Measurements from ENCODE around the gene KCNF1. TPM values are rescaled to one million over a fixed set of nuclear protein-coding genes. Genes with fewer than 3 reads are reported as not detected.

KCNF1 gene
- total RNA-seq, 2 experiments from 2014 or later = not detected

DNA sequence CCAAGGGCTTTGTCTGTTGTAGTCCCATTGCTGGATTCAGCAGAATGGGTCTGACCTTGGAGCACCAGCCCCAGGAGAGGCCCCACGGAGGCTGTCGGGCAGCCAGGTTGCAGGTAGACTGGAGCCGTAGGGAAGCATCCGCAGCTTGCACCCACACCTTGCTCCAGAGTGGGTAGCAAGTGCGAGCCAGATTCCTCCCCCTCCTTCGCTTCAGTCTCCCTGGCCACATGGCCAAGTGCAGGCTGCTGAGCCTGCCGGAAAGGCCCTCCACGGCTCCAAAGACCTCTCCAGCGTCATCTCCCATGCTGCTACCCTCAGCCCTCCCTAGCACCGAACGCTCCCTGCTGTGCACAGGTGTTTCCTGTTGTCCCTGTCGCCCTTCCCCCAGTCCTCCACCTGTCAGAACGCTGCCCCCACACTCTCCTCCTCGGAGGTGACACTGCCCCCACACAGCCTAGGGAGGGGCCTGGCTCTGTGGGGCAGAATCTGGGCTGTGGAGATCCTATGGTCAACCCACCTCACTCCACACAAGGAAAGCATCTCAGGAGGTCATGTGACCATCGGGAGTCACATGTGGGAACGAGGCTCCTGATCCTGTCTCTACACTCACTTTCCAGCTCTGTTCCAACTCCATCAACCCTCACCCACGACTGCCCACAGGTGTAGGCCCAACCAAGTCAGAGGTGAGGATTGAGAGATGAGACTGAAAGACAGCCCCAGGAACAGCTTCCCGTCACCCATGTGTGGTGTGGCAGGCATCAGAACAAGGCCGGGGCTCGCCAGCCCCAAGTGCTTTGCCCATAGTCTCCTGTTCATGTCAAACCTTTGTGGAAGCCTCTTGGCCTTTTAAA, 8.3 kb downstream of the KCNF1 start:
- POLR2A ChIA-PET = no interaction called here
- Mint-ChIP-seq H3K9me3 (no peaks in the 10 kb centered on the region), H3K4me1 (ENCODE audit: low read depth) (no peaks in the 10 kb centered on the region), H3K4me3 (no peak overlapping the region), H3K36me3 (no peaks in the 10 kb centered on the region), H3K27ac (no peak overlapping the region), H3K27me3 (peaks cover 10% of the 10 kb centered on the region)
- intact Hi-C loops (cut with micrococcal nuclease) = no loop called here
- no peak for DNase-seq
- CTCF ChIA-PET = no interaction called here

DNA sequence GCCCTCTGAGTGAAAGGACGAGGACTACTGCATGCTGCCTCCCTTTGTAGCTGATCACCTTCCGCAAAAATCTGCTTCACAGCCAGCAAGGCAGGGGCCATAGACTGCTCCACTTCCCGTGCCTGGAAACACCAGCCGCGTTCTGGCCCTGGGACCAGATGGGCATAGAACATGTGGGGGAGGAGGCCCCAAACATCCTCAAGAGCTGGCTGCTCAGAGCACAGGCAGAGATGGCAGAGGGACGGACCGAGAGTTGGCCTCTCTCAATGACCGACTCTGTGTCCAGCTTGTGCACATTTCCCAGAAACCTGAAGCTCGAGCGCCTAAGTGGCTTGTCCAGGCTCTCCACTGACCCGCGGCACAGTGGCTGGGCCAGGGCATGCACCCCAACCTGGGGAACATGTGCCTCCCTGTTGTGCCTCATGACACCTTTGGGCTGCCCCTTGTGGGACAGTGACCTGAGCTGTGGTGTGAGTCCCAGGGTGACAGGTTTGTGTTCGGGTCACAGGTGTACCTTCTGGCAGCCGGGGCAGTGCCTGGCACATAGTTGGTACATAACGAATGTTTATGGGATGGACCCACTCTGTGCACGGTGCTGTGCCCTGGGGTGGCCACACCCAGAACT, 9.1 kb downstream of the KCNF1 start:
- no peak for DNase-seq
- H3K27me3 Mint-ChIP-seq = peaks cover 9% of the 10 kb centered on the region
- no peaks in the 10 kb centered on the region for H3K4me1 Mint-ChIP-seq (ENCODE audit: low read depth)
- POLR2A ChIA-PET = no interaction called here
- H3K4me3 Mint-ChIP-seq = no peak overlapping the region
- H3K36me3 Mint-ChIP-seq = no peaks in the 10 kb centered on the region
- no peaks in the 10 kb centered on the region for H3K9me3 Mint-ChIP-seq
- intact Hi-C loops (cut with micrococcal nuclease) = no loop called here
- H3K27ac Mint-ChIP-seq = no peak overlapping the region
- CTCF ChIA-PET = no interaction called here

DNA sequence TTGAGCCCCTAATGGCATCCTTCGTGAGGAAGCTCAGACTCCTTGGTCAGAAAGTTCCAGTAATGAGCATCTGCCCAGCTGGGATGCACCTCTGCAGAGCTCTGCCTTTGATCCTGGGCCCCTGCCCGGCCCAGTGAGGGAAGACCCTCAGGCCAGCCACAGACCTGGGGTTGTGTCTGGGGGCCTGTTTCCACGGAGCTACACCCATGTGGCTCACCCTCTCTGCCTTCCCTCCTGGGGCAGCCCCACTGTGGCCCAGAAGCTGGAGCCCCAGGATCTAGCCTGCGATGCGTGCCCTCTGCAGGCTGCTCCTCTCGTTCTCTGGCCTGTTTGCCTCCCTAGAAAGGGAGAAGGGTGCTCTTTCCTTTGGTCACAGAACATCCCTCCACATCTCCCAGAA, 9.8 kb downstream of the KCNF1 start:
- Mint-ChIP-seq H3K4me1 (ENCODE audit: low read depth) (no peaks in the 10 kb centered on the region), H3K9me3 (no peaks in the 10 kb centered on the region), H3K4me3 (no peak overlapping the region), H3K36me3 (no peaks in the 10 kb centered on the region), H3K27ac (no peak overlapping the region), H3K27me3 (peaks cover 9% of the 10 kb centered on the region)
- POLR2A ChIA-PET = no interaction called here
- no peak for DNase-seq
- intact Hi-C loops (cut with micrococcal nuclease) = no loop called here
- CTCF ChIA-PET = interaction anchor here (0.9 kb wide), 1 partner anchor 196 kb away, joined by 3 read pairs; no protein-coding TSS in a partner anchor

DNA sequence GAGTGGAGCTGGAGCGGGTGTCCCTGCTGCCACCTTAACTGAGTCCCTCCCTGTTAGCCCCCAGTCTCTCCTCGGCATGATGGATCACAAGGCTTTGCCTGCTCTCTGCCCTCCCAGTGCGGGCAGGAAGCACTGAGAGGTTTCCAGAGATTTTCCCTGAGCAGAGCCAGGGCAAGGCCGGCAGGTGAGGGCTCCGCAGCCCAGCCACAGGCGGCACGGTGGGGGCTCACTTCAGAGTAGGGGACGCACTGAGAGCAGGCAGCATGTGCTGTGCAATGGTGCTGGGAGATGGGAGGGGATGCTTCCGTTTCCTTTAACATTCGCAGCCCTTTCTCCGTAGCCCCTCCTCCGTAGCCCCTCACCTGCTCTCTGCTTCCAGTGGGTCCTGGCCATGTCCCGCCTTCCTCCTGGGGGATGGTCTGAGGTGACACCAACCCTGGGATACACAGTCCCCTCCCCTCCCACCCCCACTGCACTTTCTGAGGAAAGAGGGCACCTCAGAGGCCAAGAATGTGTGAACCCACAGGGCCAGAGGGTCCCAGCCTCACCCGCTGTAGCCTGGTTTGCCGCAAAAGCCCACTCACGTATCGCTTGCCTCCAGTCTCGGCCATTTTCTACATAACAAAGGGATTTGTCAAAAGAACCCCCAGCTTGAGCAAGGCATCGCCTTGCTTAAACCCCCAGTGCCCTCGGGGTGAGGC, 10.7 kb downstream of the KCNF1 start:
- Mint-ChIP-seq H3K27me3 (peaks cover 9% of the 10 kb centered on the region), H3K36me3 (no peaks in the 10 kb centered on the region), H3K4me1 (ENCODE audit: low read depth) (no peaks in the 10 kb centered on the region), H3K27ac (no peak overlapping the region), H3K4me3 (no peak overlapping the region), H3K9me3 (no peaks in the 10 kb centered on the region)
- ChIA-PET CTCF (interaction anchor here (0.9 kb wide), 1 partner anchor 195 kb away, joined by 3 read pairs; no protein-coding TSS in a partner anchor), POLR2A (interaction anchor here (0.6 kb wide), 1 partner anchor 1086 kb away, joined by 3 read pairs; no protein-coding TSS in a partner anchor)
- intact Hi-C loops (cut with micrococcal nuclease) = no loop called here
- DNase-seq = no peak

DNA sequence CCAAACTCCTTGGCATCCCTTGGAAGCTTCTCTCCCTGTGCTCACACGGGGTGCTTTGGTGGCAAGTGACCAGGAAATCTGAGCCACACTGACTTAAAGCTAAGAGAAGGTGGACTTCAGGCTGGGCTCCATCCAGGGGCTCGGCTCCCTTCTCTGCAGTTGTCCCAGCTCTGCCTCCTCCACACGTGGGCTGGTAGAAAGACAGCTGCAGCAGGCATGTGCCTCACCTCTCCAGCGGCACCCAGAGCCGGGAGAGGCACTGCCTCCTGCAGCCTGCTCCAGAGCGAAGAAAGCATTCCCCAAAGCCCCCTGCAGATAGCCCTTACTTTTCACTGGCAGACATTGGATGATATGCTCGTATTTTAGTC, 11.3 kb downstream of the KCNF1 start:
- H3K4me1 Mint-ChIP-seq (ENCODE audit: low read depth) = no peaks in the 10 kb centered on the region
- intact Hi-C loops (cut with micrococcal nuclease) = no loop called here
- POLR2A ChIA-PET = interaction anchor here (0.6 kb wide), 1 partner anchor 1085 kb away, joined by 3 read pairs; no protein-coding TSS in a partner anchor
- no peaks in the 10 kb centered on the region for H3K9me3 Mint-ChIP-seq
- no peak overlapping the region for H3K4me3 Mint-ChIP-seq
- peaks cover 9% of the 10 kb centered on the region for H3K27me3 Mint-ChIP-seq
- no peak overlapping the region for H3K27ac Mint-ChIP-seq
- CTCF ChIA-PET = no interaction called here
- H3K36me3 Mint-ChIP-seq = no peaks in the 10 kb centered on the region
- no peak for DNase-seq

DNA sequence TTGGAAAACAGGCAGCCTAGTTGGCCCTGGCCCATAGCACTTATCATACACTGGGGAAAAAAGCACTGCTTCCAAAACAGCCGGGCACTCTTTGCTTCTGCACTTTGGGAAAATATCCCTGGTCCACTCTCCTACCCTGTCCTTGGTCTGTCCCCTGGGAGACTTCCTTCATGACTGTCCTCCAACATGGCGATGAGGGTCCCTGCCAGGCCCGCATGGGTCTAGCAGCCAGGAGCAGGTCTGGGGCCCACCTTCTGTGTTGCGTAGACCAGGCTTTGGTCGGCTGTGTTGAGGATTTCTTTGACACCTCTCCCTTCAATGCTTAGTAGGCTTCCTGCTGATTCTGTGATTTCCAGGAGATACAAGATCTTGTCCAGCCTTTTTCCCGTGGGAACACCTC, 12.2 kb downstream of the KCNF1 start:
- no peak for DNase-seq
- Mint-ChIP-seq H3K27ac (no peak overlapping the region), H3K4me3 (no peak overlapping the region), H3K9me3 (no peaks in the 10 kb centered on the region), H3K27me3 (peaks cover 9% of the 10 kb centered on the region), H3K36me3 (no peaks in the 10 kb centered on the region), H3K4me1 (ENCODE audit: low read depth) (no peaks in the 10 kb centered on the region)
- ChIA-PET POLR2A (no interaction called here), CTCF (no interaction called here)
- intact Hi-C loops (cut with micrococcal nuclease) = no loop called here

DNA sequence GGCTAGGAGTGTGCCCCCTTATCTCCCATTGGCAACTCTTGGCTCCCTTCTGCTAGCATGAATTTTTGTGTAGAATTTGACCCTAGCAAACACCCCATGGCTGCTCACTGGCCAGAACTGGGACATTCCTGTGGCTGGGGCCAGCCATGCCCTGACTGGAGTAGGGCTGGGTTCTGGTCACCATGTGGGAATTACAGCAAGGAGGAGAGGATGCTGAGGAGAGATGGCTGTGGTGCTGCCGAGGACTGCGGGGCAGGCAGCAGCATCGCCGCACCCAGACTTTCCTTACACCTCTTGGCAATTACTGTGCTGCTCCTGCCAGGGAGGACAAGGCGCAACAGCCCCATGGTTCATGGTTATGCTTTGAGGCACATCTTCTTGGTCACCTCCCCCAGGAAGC, 12.7 kb downstream of the KCNF1 start:
- Mint-ChIP-seq H3K27me3 (peaks cover 9% of the 10 kb centered on the region), H3K4me1 (ENCODE audit: low read depth) (no peaks in the 10 kb centered on the region), H3K36me3 (no peaks in the 10 kb centered on the region), H3K4me3 (no peak overlapping the region), H3K9me3 (no peaks in the 10 kb centered on the region), H3K27ac (no peak overlapping the region)
- intact Hi-C loops (cut with micrococcal nuclease) = no loop called here
- DNase-seq = no peak
- CTCF ChIA-PET = interaction anchor here (1.1 kb wide), 1 partner anchor 201 kb away, joined by 3 read pairs; no protein-coding TSS in a partner anchor
- POLR2A ChIA-PET = no interaction called here

DNA sequence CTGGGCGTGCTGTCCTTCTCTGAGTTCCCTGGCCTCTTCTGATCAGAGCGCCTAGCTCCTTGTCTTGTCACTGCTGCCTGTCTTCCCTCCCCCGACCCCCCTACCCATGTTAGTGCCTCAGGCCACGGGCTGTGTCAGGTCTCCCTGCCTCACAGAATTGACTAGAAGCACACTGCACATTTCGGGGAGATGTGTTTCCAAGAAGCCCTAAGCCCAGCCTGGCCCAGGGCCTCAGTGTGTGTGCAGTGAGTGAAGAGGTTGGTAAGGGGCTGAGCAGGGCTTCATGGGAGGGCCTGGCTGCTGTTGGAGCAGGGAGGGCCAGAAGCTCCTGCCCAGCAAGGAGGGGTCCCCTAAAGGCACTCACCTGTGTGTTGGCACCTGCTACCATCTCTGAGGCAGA, 13.1 kb downstream of the KCNF1 start:
- Mint-ChIP-seq H3K4me3 (no peak overlapping the region), H3K36me3 (no peaks in the 10 kb centered on the region), H3K27me3 (peaks cover 11% of the 10 kb centered on the region), H3K4me1 (ENCODE audit: low read depth) (no peaks in the 10 kb centered on the region), H3K27ac (no peak overlapping the region), H3K9me3 (no peaks in the 10 kb centered on the region)
- intact Hi-C loops (cut with micrococcal nuclease) = no loop called here
- POLR2A ChIA-PET = no interaction called here
- CTCF ChIA-PET = interaction anchor here (1.1 kb wide), 2 partner anchors 199 to 200 kb away, joined by 3 to 4 read pairs; no protein-coding TSS in a partner anchor
- DNase-seq = no peak

DNA sequence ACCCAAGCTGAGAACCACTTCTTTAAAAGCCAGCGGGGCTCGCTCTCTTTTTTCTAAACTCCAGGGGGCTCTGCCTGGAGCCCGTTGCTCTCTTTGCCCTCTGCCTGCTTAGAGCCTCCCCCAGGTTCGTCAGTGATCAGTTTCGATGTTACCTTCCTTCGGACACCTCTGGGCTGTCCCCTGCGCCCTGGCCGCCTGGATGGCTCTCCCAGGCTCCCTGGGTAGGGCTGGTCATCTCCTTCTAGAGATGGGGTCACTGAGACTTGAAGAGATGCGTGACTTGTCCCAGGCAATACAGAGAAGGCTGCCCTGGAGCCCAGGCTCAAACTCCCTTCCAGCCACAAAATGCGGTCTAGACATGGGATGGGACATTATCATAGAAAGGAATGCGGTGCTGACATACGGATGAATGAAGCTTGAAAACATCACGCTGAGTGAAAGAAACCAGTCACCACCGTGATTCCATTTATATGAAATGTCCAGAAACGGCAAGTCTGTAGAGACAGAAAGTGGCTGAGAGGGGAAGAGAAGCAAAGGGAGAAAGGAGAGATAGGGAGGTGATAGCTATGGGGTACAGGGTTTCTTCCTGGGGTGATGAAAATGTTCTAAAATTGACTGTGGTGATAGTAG, 14.6 kb downstream of the KCNF1 start:
- intact Hi-C loops (cut with micrococcal nuclease) = no loop called here
- H3K36me3 Mint-ChIP-seq = no peaks in the 10 kb centered on the region
- POLR2A ChIA-PET = no interaction called here

DNA sequence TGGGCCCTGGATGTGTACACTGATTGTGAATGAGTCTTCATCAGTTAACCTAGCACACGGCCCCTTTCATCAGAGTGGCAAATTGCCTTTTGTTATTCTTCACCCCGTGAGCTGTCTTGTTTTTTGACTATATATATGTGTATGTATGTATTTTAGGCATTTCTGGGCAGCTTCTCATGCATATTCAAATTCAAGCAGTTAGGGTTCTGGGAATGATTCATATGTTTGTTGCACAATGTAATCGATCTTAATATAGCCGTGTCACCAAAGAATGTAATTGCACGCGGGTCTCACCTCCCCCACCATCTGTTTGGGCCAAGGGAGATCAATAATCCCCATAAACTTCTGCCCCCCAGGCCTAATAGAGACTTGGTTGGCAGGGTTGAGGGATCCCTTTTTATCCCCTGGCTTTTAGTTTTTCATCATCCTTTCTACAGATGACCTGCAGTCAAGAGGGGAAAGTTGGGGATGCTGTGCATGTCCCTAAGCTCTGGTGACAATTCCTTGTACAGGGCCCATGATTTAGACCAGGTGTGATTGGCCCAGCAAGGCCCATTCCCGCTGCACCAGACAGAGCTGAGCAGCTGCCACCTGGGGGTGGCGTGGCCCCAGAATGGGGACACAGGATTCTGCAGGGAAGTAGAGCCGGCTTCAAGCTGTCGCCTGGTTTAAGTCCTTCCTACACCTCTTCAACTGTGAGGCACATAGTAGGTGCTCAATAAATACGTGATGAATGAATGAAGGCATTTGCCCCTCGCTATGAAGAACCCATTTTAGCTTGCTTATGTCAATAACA, 19.2 kb downstream of the KCNF1 start:
- no peak for DNase-seq
- ChIA-PET CTCF (interaction anchor here (0.7 to 1.9 kb wide), 2 partner anchors 27 to 98 kb away, joined by 4 read pairs; no protein-coding TSS in a partner anchor), POLR2A (no interaction called here)
- H3K9me3 Mint-ChIP-seq = no peaks in the 10 kb centered on the region
- H3K4me1 Mint-ChIP-seq (ENCODE audit: low read depth) = peaks cover under 1% of the 10 kb centered on the region
- H3K4me3 Mint-ChIP-seq = no peak overlapping the region
- no peak overlapping the region for H3K27ac Mint-ChIP-seq
- peaks cover 11% of the 10 kb centered on the region for H3K27me3 Mint-ChIP-seq
- intact Hi-C loops (cut with micrococcal nuclease) = no loop called here
- H3K36me3 Mint-ChIP-seq = no peaks in the 10 kb centered on the region

More for the DNA sequence above, 14.6 kb downstream of the KCNF1 start:
- H3K4me1 Mint-ChIP-seq (ENCODE audit: low read depth) = no peaks in the 10 kb centered on the region
- peaks cover 12% of the 10 kb centered on the region for H3K27me3 Mint-ChIP-seq
- CTCF ChIA-PET = no interaction called here
- DNase-seq = no peak
- H3K9me3 Mint-ChIP-seq = no peaks in the 10 kb centered on the region
- no peak overlapping the region for H3K4me3 Mint-ChIP-seq
- no peak overlapping the region for H3K27ac Mint-ChIP-seq

DNA sequence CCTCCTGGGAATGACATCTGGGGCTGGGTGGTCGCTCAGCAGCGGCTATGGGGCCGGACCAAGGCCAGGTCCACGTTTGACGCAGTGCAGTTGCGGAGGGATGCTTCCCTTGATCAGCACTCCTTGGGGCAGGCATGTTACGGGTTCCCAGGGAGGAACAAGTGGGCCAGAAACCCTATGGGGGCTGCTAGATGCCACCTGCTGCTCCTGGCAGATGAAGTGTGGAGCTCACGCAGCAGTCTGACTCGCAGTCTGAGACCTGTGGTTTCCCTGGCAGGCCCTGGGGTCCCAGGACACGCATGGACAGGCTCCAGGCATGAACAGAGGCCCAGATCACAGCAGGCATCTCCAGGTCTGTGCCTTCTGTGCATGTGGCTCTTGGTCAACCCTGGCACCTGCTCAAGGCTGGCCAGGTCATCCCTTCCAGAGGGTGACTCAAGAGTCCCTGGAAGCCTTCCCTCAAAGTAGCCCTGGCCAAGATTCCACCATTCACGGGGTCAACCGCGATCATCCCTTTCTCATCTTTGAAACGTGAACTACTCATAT, 20.0 kb downstream of the KCNF1 start:
- ChIA-PET CTCF (interaction anchor here (0.7 kb wide), 1 partner anchor 26 kb away, joined by 4 read pairs; no protein-coding TSS in a partner anchor), POLR2A (no interaction called here)
- no peaks in the 10 kb centered on the region for H3K36me3 Mint-ChIP-seq
- H3K4me1 Mint-ChIP-seq (ENCODE audit: low read depth) = peaks cover 5% of the 10 kb centered on the region
- DNase-seq = no peak
- peaks cover 13% of the 10 kb centered on the region for H3K27me3 Mint-ChIP-seq
- H3K4me3 Mint-ChIP-seq = no peak overlapping the region
- H3K9me3 Mint-ChIP-seq = no peaks in the 10 kb centered on the region
- intact Hi-C loops (cut with micrococcal nuclease) = no loop called here
- H3K27ac Mint-ChIP-seq = no peak overlapping the region

Data from activated CD4-positive, alpha-beta memory T cell treated with anti-CD3 and anti-CD28 coated beads for 36 hours (primary cell).